Measurements from ENCODE around the gene BIRC7. TPM values are rescaled to one million over a fixed set of nuclear protein-coding genes. Genes with fewer than 3 reads are reported as not detected.

BIRC7 gene
- polyA plus RNA-seq, 3 donors: 0.21 TPM; not detected in 2

DNA sequence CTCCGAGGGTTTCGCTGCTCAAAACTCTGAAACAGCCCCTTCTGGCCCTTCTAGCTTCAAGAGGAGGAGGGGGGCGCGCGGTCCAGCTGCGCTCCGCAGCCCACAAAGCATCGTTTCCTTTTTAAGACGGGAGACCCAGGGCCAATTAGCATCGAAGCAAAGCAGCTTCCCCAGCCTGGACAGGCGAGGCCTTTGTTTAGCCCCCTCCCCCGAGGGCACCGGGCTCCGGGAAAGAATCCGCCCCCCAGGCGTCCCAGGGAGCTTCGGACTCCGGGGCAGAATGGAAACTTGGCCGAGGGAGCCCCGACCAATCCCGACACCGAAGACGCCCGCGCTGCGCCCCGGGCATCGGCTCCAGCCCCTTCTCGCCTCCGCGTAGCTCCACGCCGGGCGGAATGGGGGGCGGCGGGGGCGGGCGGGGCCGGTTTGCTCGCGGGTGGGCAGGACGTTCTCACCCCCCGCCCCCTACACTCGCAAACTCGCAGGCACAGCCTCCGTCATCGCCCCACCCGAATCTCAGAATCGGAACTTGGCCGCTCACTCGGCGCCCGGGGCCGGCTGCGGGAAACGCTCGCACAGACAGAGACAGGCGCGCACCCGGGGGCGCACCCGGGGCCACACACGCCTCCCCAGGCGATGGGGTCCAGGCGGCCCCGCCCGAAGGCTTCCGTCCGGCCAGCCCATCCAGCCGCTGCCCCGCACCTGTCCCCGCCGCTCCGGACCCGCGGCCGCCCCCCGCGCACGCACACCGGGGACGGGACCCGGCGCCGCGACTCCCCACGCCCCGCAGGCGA is 17.9 kb downstream of the BIRC7 start:
- intact Hi-C loops (cut with micrococcal nuclease): no loop called here
- H3K27me3 ChIP-seq (ENCODE audit: control insufficient read depth in 2 of 2, insufficient read depth in 2 of 2, low read length in 2 of 2): peaks cover 17 to 46% of the 10 kb centered on the region in 2 donors
- H3K79me2 ChIP-seq (ENCODE audit: insufficient read depth, low read length): no peaks in the 10 kb centered on the region
- DNase-seq: no peak
- no peaks in the 10 kb centered on the region for H4K20me1 ChIP-seq (ENCODE audit: insufficient read depth, low read length)
- no peak overlapping the region for H3K4me2 ChIP-seq (replicated peaks; ENCODE audit: extremely low read depth, low read length, poor library complexity, severe bottlenecking)
- TF ChIP-seq CTCF (IDR thresholded peaks at IDR 0.05): no peak
- Mint-ChIP-seq H3K4me1 (no peaks in the 10 kb centered on the region), H3K9me3 (peaks cover 0 to 16% (median 0%) of the 10 kb centered on the region in 7 donors), H3K27me3 (ENCODE audit: low read depth in 3 of 3) (peaks cover 55 to 72% (median 55%) of the 10 kb centered on the region in 3 donors), H3K4me3 (peak overlapping the region in 1 of 2 donors; percentile 82), H3K27ac (no peak overlapping the region), H3K36me3 (no peaks in the 10 kb centered on the region)
- H3K36me3 ChIP-seq (replicated peaks in 1 of 2; ENCODE audit: control insufficient read depth in 1 of 2, insufficient read depth in 2 of 2, low read length in 2 of 2): no peaks in the 10 kb centered on the region
- H3K9ac ChIP-seq (ENCODE audit: insufficient read depth, low read length, poor library complexity, severe bottlenecking): no peak overlapping the region
- H3K9me3 ChIP-seq (replicated peaks in 1 of 2; ENCODE audit: control insufficient read depth in 1 of 2, insufficient read depth in 1 of 2, low read length in 2 of 2): peaks cover 0 to 11% of the 10 kb centered on the region in 2 donors
- WGBS (ENCODE audit: insufficient coverage): under 1% methylated on average over 85 of the region's 89 CpGs
- H3K4me1 ChIP-seq (ENCODE audit: control insufficient read depth in 1 of 2, insufficient read depth in 2 of 2, low read length in 2 of 2): no peaks in the 10 kb centered on the region
- no peak overlapping the region for H3K4me3 ChIP-seq (replicated peaks in 1 of 3; ENCODE audit: low read depth in 2 of 3, low read length in 3 of 3)
- H2AFZ ChIP-seq (ENCODE audit: insufficient read depth, low read depth, low read length, poor library complexity, severe bottlenecking): no peak overlapping the region
- H3K27ac ChIP-seq (ENCODE audit: low read depth in 1 of 2, low read length in 2 of 2): no peak overlapping the region

DNA sequence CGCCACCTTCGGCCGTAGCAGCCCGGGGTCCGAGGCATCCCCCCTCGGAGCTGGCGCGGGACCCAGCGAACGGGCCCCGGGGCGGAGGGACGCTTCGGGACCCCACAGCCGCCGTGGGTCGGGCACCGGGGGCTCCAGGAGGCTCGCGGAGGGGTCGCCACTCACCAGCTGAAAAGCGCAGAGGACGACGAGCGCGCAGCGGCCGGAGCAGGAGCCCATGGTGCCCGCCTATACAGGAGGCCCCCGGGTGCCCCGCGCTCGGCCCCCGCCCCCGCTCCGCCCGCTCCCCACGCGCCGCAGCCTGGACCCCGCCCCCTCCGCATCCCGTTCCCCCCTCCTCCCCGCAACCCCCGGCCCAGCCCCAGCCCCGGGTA is 18.5 kb downstream of the BIRC7 start, which contains the start of gene NKAIN4:
NKAIN4 (minus strand) TSS at position 232 of the 374 bp plus-strand sequence; CDS start at position 219, 13 bp downstream.
- TF ChIP-seq CTCF (IDR thresholded peaks at IDR 0.05): no peak
- peaks cover 0 to 11% of the 10 kb centered on the region in 2 donors for H3K9me3 ChIP-seq (replicated peaks in 1 of 2; ENCODE audit: control insufficient read depth in 1 of 2, insufficient read depth in 1 of 2, low read length in 2 of 2)
- no peak within 1 kb of the TSS for H3K9ac ChIP-seq (ENCODE audit: insufficient read depth, low read length, poor library complexity, severe bottlenecking)
- no peaks in the 10 kb centered on the region for H3K36me3 ChIP-seq (replicated peaks in 1 of 2; ENCODE audit: control insufficient read depth in 1 of 2, insufficient read depth in 2 of 2, low read length in 2 of 2)
- no peak within 1 kb of the TSS for H2AFZ ChIP-seq (ENCODE audit: insufficient read depth, low read depth, low read length, poor library complexity, severe bottlenecking)
- DNase-seq: no peak
- H3K27me3 Mint-ChIP-seq (ENCODE audit: low read depth in 3 of 3): peaks cover 52 to 67% (median 56%) of the 10 kb centered on the region in 3 donors
- H3K36me3 Mint-ChIP-seq: no peaks in the 10 kb centered on the region
- intact Hi-C loops (cut with micrococcal nuclease): no loop called here
- no peaks in the 10 kb centered on the region for H3K4me1 Mint-ChIP-seq
- no peak within 1 kb of the TSS for H3K27ac Mint-ChIP-seq
- no peaks in the 10 kb centered on the region for H3K79me2 ChIP-seq (ENCODE audit: insufficient read depth, low read length)
- no peak within 1 kb of the TSS for H3K4me3 ChIP-seq (replicated peaks in 1 of 3; ENCODE audit: low read depth in 2 of 3, low read length in 3 of 3)
- no peaks in the 10 kb centered on the region for H4K20me1 ChIP-seq (ENCODE audit: insufficient read depth, low read length)
- H3K27ac ChIP-seq (ENCODE audit: low read depth in 1 of 2, low read length in 2 of 2): no peak within 1 kb of the TSS
- H3K4me2 ChIP-seq (replicated peaks; ENCODE audit: extremely low read depth, low read length, poor library complexity, severe bottlenecking): no peak within 1 kb of the TSS
- H3K4me1 ChIP-seq (ENCODE audit: control insufficient read depth in 1 of 2, insufficient read depth in 2 of 2, low read length in 2 of 2): no peaks in the 10 kb centered on the region
- peak within 1 kb of the TSS in 1 of 2 donors; percentile 82 for H3K4me3 Mint-ChIP-seq
- peaks cover 0 to 16% (median 0%) of the 10 kb centered on the region in 7 donors for H3K9me3 Mint-ChIP-seq
- 2% methylated on average over 25 of the region's 46 CpGs for WGBS (ENCODE audit: insufficient coverage)
- peaks cover 17 to 46% of the 10 kb centered on the region in 2 donors for H3K27me3 ChIP-seq (ENCODE audit: control insufficient read depth in 2 of 2, insufficient read depth in 2 of 2, low read length in 2 of 2)

Data from CD14-positive monocyte (primary cell).